Stimulated activated CD8-positive, alpha-beta memory T cell treated with anti-CD3 and anti-CD28 coated beads, Interleukin-2, amount 100 ng/mL, for 48 hours (primary cell): Measurements from ENCODE around the gene SLC22A4.

Experiments
- DNase-seq, 2 donors: peaks; one replicate each; pipeline ENCODE4 v3.0.0-alpha.2; 2020; ENCODE audit warnings: low read depth in 2 of 2

Gene SLC22A4

DNA sequence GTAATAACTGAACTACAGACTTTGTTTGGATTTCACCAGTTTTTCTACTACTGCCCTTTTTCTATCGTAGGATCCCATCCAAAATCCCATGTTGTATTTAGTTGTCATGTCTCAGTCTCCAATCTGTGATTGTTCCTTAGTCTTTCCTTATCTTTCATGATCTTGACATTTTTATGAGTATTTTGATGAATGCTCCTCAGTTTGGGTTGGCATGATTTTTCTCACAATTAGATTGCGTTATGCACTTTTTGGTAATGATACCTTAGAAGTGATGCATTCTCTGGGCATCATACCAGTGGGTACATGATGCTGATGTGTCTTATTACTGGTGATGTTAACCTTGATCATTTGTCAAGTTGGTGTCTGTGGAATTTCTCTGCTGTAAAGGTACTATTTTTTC, 5.7 kb downstream of the SLC22A4 start:
- no peak for DNase-seq

DNA sequence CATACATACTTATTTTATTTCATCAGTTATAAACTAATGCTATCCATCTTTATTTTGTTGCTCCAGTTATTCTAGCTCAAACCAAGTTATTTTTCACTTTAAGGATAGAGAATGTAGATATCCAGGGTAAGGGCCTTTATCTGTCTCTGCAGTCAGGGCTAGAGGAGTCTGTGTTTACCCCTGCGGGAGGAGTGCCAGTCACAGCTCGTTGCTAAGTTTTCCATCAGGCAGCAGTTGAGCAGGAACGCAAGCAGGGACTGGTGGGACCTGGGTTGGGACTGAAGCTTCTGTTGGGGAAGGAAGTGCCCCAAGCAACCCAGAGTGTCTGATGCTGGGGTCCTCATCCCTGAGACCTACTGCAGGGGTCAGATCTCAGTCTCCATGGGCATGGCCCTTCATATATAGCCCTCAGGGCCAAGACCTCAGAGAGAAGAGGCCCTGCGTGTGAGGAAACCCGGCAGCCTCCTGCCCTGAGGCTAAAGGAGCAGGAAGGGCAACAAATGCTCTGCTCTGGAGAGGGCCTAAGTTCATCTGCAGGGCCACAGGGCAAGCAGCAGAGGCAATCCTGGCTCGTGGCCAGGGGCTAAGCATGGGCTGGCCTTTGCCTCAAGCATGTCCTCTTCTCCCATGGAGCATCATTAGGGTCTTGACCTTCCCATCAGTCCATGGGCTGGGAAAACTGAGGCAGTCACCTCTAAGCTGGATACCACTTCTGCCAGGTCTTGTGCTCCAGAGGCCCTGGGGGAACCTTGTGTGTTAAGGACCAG, 6.6 kb downstream of the SLC22A4 start:
- DNase-seq = no peak

DNA sequence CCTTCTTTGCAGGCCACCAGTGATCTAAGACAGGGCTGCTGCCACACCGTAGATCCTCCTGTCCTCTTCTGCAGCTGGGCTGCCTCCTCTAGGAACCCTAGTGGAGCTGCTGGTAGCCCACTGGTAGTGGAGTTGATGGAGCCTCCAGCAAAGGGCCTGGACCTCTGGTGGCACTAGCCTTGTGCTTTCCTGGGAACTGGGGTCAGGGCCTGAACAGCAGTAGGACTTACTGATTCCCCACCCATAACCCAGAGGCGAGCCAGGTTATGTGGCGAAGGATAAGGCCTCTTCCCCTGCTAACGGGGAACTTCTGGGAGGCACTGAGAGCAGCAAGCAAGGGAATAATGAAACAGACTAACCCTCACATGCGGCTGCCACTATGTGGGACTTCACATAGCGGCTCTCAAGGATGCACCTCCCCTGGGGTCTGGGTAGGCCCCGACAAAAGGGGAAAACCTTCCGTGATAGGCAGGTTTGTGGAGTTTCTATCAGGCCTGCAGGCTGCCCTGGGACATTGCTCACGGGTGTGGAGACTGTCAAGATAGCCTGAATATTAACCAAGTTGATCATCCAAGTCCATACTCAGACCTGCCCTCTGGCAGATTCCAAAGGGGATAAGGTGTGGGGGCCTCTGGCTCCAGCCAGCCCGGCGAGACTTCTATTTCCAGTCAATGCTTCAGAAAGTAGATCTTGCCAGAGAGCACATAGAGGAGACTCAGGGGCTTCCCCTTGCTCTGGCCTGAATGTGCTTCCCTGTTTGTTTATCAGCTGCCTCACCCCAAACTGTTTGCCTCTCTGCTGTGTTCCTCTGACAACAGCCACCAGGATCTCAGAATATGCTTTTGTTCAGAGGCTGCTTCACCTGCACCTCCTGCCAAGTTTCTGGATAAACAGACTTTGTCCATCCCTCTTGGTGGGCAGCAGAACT, 7.4 kb downstream of the SLC22A4 start:
- DNase-seq = no peak

DNA sequence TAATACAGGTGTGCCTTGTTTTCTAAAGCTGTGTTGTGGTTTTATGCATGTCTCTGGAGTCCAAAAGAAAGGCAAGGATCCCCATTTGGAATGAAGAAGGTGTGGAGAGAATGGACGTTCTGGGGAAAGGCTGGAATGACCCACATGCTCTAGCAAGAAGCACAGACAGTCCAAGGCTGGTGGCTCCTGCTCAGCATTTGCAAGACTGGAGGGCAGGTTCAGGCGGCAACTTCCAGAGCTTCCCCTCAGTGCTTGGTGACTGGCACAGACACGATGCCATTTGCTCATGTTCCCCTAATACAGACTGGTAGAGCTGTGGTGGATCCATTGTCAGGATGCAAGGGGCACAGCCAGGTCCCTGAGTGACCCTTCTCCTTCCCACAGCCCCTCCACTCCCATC, 8.2 kb downstream of the SLC22A4 start:
- no peak for DNase-seq

DNA sequence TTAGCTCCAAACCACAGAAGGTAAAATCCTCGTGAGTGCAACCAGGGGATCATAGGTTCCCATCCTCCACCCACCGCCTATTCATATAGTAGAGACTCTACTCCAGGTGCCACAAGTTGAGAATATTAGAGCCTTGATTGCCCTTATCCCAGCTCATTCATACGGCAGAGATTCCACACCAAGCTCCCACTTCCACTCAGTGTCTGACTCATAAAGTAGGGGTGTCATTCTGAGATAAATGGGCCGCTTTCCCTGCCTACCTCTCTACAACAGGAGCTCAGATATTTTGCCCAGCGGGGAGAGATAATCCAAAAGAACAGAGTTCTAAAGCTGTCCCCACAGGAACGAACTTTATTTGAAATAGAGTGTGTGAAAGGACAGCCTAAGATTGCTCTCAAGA, 9.4 kb downstream of the SLC22A4 start:
- DNase-seq = no peak

DNA sequence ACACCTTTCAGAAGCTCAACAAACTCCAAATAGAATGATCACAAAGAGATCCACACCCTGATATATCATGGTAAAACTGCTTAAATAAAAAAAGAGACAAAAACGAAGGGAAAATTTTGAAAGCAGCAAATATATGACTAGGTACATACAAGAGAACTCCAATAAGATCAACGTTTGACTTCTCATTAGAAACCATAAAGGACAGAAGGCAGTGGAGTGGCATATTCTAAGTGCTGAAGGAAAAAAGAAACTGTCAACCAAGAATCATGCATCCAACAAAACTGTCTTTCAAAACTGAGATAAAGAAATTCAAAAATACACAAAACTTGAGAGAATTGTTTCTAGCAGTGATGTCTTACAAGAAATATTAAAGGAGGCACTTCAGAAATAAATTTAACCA, 11.2 kb downstream of the SLC22A4 start:
- DNase-seq = no peak

DNA sequence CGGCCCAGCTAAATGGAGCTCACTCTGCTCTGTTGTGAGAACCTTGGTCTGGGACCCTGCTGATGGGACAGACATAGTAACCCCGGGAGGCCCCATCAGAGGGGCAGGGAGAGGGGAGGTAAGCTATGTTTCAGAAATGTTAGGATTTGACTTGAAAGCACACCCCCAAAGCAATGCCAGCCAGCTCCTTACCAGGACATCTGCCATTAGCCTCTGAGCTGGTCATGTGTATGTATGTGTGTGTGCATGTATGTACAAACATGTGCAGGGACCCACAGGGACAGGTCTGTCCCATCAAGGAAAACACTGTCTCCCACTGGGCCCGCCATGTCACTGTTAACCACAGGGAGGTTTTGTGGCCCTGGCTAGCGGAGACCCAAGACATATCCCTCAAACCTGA, 14.5 kb downstream of the SLC22A4 start:
- no peak for DNase-seq

DNA sequence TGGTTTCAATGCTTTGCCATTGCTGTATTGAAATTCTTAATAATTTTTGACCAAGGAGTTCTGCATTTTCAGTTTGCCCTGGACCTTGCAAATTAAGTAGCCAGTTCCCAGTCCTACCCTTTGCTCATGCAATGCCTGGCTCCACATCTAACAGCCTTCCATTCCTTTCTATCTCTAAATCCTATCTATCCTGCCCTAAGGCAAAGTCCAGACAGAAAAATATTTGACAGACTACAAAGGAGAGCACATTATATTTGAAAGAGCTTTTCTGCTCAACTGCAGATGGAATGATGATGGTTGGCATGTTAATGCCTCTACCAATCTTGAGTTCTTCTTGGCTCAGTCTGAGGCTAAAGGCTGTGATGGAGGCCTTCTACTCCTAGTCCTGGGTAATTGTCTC, 15.5 kb downstream of the SLC22A4 start:
- DNase-seq = no peak

DNA sequence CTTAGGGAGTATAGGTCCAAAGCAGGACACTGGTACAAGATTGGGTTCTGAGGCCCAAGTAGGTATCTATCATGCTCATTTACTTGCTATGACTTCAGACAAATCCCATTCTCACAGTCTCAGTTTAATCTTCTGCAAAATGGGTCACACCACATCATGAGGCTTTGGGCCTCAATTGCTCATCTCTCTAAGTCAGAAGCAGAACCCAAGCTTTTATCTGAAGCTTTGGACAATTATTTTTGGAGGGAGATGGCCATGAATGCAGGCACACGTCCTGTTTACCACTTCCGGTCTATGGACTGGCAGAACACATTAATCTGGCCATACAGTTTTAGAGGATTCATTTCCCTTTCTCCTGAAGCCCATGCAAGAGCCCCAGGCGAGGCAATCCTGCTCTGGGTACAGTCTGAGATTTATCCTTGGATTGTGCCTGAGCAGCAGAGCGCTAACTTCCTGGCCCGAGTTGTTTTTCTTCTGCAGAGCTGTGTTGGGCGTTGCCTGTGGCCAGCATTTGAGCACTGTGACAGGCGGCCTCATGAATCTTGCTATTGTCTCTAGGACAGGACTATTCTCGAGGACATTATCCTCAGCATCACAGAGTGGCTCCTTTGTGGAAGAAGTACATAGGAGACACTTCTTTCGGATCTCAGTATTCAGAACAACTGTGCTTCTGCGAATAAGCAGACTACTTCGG, 16.1 kb downstream of the SLC22A4 start:
- no peak for DNase-seq

DNA sequence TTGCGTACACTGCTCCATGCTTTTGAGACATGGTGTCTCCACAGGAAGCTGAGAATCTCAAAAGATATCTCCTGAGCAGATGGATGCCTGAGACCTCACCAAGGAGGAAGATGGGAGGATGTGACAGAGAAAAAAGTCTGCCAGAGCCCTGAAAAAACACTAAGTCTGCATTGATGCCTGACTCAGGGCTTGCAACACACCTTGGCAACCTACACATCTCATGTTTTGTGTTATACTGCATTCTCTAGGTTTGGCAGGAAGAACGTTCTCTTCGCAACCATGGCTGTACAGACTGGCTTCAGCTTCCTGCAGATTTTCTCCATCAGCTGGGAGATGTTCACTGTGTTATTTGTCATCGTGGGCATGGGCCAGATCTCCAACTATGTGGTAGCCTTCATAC, 19.2 kb downstream of the SLC22A4 start:
- DNase-seq = no peak

DNA sequence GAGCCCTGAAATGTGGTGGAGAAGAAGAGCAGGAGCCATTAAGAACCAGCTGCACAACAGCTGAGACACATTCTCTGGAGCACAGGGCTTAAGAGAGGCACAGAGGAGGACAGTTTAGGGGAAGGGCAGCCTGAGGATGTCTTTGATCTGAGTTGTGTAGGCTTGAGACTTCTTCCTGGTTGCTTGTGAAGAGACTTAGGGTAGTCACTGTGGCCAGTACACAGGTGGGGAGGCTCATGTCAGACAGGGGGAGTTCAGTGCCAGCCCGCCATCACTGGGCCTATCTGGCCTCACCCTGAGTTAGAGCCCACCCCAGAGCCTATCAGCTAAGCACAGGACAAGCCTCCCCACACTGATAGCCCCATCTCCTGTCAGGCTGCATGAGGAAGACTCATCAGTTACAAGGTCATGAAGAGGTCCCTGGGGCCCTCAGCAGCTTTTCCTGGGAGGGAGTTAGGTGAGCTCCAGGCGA, 19.8 kb downstream of the SLC22A4 start:
- DNase-seq = no peak

DNA sequence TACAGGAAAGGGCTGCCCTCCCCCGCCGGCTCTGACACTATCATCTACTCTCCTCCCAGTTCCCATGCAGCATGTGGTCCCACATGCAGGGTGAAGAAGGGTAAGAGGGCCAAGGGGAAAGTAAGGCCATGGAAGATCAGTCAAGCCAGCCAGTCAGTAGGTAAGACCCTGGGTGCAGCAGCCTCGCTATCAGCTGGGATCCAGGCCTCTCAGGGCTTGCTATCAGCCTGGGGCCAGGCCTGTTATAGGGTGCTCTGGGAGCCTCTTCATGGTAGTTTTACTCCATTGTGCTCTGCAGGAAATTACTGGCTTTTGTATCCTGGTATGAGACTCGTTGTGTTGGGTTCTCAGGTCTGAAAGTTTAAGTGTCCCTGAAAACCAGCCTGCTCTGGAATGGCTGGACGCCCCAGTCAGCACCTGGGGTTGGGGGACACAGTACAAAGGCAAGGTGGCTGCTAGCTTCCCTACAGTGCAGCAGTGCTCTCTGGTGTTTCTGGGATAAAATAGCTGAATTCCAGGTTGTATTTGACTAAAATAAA, 21.4 kb downstream of the SLC22A4 start:
- no peak for DNase-seq

DNA sequence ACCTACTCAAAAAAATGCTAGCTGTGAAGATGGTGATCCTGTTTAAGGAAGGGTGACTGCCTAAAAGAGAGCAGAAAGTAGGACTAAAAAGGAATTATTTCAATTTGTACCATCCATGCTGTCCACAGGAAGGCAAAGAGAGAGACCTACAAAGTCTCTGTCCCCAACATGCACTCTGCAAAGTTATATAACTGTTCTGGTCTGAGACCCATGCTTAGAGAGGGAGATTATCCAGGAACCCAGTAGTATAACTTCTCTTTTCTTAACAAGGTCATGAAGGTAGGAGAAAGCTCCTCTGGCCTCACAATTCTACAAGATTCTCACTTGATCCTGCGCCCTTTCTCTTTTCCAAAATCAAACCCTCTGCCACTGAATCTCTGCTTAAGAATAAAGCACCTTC, 25.8 kb downstream of the SLC22A4 start:
- DNase-seq = no peak

DNA sequence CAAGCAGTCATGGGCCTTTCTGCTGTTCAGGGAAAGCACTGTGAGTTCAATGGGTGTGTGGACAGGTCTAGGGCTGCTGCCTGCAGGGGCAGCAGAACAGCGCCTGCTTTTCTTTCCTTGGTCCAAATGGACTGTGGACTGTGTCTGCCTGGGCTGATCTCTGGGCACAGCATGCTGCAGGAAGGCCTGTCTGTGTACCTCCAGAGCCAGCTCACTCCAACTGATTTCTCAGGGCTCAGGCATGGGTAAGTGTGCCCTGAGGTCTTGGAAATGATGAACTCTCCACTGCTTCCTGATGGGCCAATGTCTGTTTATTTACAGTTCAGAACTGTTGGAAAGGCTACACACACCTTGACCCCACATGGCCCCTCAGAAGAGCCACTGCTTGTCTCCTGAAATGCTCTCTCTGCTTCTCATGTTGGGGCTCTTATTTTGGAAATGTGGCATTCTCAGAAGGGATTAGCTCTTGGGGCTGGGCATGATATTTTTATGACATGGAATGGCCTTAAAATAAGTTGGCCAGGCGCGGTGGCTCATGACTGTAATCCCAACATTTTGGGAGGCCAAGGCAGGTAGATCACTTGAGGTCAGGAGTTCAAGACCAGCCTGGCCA, 27.0 kb downstream of the SLC22A4 start:
- DNase-seq = no peak

DNA sequence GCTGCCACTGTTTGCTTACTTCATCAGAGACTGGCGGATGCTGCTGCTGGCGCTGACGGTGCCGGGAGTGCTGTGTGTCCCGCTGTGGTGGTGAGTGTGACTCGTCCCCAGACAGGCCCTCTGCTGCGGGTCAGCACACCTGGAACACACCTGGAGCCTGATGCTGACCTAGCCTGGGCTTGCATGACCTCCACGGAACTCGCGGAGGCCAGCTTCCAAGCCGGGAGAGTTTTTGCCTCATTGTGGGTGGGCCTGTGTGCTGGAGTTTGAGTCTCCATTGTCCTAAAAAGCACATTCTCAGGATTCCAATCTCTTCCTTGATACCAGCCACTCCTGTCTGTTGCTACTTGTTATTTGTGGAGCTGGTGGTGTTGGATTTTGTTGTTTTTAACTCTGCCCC, 28.1 kb downstream of the SLC22A4 start:
- no peak for DNase-seq

DNA sequence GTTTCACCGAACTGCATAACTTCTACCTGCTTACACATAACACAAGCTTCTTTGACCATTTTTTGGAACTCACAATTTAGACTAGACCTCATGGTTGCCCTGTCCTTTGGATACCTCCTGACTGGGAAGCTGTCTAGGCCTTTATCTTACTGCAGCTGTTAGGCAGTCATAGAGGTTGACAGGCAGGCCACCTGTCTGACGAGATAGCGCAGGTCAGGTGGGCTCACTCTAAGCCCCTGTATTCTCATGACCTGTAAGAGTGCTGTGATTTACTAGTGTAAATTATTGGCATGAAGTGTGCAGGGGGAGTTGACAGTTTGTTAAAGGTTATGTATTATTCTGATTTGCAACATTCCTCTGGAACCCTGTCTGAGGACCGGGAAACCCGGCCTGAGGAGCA, 29.0 kb downstream of the SLC22A4 start:
- DNase-seq = no peak

DNA sequence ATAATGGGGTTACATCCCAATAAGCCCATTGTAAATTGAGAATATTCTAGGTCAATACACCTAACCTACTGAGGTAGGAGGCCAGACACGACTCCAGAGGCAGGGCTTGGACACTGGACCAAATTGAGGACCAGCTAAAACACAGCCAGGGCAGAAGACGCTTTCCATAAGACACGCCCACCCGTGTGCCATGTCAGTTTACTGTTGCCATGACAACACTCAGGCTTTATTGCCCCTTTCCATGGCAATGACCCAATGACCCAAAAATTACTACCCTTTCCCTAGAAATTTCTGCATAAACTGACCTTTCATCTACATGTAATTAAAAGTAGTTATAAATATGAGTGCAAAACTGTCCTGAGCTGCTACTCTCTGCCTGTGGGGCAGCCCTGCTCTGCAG, 31.5 kb downstream of the SLC22A4 start:
- no peak for DNase-seq

DNA sequence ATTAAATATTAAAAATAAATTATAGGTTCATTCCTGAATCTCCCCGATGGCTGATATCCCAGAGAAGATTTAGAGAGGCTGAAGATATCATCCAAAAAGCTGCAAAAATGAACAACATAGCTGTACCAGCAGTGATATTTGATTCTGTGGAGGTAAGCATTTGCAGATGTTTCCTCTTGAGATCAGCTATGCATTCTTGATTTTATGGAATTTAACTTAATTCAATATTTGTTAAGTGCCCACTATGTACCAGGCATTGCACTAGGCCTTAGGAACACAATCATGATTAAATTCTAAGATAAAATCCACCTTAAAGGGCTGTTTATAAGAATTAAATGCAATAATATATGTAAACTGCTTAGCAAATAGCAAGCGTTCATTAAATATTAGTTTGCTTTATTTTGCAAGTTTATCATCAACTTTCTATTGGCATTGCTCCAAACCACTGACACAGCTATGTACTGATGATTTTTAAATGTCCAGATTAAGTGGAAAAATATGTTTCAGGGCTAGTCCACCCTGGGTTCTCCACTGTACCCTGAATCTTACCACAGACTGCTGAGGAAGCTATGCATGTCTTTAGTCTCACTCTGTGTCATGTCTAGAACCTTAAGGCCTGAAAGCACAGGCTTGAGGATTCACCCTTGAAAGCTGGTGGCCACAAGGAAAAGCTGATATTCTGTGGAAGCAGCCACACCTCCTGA, 33.2 kb downstream of the SLC22A4 start:
- no peak for DNase-seq

DNA sequence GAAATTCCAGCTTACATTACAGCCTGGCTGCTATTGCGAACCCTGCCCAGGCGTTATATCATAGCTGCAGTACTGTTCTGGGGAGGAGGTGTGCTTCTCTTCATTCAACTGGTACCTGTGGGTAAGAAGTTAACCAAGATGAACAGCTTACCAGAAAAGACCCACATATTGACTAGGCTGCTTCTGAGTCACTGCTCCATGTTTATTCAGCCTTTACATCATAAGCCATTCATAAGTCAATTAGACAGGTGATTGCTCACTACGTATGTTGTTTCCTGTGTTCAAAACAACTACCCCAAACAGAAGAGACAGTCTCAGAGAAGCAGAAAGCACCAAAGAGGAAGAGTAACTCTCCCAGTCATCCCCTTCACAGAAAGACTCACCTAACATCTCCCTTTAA, 40.6 kb downstream of the SLC22A4 start:
- no peak for DNase-seq

DNA sequence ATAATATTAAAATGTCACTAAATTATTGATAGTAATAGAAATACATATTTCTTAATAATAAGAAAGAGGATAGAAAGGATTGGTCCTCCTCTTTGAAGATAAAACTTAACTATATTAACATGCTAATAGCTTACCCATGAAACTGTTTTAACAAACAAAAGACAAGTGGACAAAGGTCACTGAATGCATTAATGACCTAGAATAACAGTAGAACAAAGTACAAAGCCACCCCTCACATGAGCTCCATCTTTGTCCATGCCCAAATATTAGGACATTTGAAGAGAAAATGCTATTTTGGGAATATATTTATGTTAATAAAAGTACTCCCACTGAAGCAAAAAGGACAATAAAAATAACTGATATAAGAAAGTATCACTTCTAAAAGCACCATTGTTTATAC, 41.2 kb downstream of the SLC22A4 start:
- no peak for DNase-seq

DNA sequence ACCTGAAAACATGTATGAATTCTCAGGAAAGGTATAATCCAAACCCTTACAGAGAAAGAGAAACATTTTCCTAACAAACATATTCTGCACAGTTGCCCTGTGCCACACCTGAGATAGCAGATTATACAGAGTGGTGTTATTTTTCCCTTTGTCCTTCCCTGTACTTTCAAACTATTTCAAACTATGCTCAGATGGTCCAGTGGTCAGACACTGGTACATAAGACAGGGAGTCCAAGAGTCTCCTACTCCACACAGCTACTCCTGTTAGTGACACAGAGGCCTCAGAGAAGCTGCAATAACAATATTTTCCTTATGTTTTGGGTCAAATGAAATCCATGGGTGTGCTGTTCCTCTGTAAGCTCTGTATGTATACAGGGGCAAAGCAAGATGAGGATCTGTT, 45.3 kb downstream of the SLC22A4 start:
- no peak for DNase-seq
